ENCODE results near the gene AFP. TPM values are rescaled to one million over a fixed set of nuclear protein-coding genes. Genes with fewer than 3 reads are reported as not detected.

The AFP gene
- total RNA-seq, 2 experiments from 2014 or later = not detected

DNA sequence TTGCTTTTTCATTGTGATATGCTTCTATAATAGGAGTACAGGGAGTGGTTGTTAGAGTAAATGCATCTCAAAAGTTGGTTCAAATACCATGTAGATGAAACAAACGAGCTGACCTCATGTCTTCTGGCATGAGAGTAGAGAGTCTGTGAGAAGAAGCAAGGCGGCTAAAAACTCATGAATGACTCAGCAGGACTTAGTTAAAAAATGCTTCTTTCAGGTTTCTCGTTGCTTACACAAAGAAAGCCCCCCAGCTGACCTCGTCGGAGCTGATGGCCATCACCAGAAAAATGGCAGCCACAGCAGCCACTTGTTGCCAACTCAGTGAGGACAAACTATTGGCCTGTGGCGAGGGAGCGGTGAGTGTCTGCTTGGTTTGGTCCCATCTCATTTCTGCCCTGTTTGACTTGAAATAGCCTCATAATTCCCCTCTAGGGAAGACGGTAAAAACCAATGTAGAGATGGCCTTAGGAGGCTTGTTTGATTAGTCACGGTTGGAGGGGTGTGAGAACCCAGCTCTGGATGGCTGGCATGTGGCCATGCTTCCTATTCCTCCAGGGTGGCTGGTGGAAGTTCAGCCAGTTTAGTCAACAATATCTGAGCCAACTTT, 14.5 kb downstream of the AFP start:
- Mint-ChIP-seq H3K4me3 (no peak overlapping the region), H3K9me3 (ENCODE audit: low read depth) (no peaks in the 10 kb centered on the region), H3K4me1 (no peaks in the 10 kb centered on the region), H3K27me3 (peaks cover 15% of the 10 kb centered on the region), H3K36me3 (no peaks in the 10 kb centered on the region), H3K27ac (no peak overlapping the region)
- CTCF ChIA-PET = no interaction called here
- no peak for DNase-seq
- ATAC-seq = no peak

DNA sequence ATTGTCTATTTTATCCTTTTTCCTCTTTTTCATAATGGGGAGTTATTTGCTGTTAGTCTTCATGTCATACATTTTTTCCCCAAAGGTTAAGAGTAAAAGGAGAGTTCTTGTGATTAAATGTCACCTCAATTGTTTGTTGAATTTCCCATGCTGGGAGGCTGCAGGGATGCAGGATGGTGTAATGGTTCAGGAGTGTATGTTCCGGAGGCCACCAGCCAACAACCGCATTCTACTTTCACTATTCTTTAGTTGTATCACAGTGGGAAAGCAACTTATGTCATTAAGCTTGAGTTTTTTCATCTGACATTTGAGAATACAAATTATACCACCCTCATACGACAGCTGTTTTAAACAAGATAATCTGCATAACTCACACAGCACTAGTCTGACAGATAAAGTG, 15.4 kb downstream of the AFP start:
- Mint-ChIP-seq H3K4me1 (no peaks in the 10 kb centered on the region), H3K27ac (no peak overlapping the region), H3K4me3 (no peak overlapping the region), H3K36me3 (no peaks in the 10 kb centered on the region), H3K9me3 (ENCODE audit: low read depth) (no peaks in the 10 kb centered on the region), H3K27me3 (peaks cover 14% of the 10 kb centered on the region)
- DNase-seq (no peak), ATAC-seq (no peak)
- CTCF ChIA-PET = no interaction called here

DNA sequence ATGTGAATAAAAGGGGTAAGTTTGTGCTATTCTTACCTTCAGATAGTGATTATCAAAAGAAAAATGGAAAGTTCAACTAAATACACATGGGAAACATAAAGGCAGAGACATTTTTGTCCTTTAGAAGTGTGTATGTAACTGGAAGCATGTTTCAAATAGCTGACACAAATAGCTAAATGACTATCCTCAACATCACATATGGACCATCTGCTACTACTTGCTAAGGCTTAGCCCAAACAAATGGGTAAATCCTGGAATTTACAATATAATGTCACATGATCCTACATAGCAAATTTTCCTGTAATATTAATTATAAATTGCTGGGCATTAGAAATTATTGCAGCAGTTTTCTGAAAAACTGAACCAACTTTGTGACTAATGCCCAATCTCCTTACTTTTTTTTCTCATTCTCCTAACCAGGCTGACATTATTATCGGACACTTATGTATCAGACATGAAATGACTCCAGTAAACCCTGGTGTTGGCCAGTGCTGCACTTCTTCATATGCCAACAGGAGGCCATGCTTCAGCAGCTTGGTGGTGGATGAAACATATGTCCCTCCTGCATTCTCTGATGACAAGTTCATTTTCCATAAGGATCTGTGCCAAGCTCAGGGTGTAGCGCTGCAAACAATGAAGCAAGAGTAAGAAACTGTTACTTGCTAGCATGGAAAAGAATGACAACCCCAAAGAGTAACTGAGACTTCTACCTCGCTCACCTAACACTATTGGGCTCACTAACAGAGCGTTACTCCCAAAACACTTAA, 16.1 kb downstream of the AFP start:
- H3K27ac Mint-ChIP-seq = no peak overlapping the region
- no peak overlapping the region for H3K4me3 Mint-ChIP-seq
- H3K36me3 Mint-ChIP-seq = no peaks in the 10 kb centered on the region
- CTCF ChIA-PET = no interaction called here
- no peaks in the 10 kb centered on the region for H3K9me3 Mint-ChIP-seq (ENCODE audit: low read depth)
- no peaks in the 10 kb centered on the region for H3K4me1 Mint-ChIP-seq
- DNase-seq (no peak), ATAC-seq (no peak)
- H3K27me3 Mint-ChIP-seq = peaks cover 12% of the 10 kb centered on the region

DNA sequence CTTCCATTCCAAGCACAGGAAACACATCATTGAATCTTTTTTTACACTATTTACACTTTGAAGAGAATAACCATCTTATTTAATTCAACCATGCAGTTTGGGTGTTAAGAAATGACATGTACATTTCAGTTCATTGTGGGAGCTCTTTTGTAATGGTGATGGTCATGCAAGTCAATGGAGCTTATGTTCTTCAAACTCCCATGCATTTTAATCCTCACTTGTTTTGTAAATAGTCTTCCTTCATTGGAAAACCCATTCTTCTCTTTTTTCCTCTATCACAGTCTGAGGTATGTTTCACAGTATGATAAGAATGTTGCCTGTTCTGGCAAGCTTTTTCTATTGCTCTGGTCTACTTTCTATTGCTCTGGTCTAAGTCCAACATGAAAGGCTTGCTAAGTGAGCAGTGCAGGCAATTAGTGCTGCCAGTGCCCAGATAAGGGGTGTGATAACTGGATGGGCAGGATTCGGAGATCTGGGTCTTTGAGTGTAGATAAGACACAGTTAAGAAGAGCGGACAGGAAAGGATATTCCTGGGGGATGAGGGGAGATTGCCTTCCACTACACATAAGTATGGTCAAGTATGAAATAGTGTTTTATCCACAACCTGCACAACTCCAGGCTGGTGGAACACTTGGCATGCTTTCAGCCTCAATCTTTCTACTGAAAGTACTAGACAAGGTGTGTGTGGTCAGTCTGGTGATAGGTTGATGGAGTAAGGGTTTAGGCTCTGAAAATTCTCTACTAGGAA, 17.1 kb downstream of the AFP start:
- Mint-ChIP-seq H3K9me3 (ENCODE audit: low read depth) (no peaks in the 10 kb centered on the region), H3K36me3 (no peaks in the 10 kb centered on the region), H3K4me1 (no peaks in the 10 kb centered on the region), H3K4me3 (no peak overlapping the region), H3K27ac (no peak overlapping the region), H3K27me3 (peaks cover 6% of the 10 kb centered on the region)
- DNase-seq (no peak), ATAC-seq (no peak)
- CTCF ChIA-PET = no interaction called here

DNA sequence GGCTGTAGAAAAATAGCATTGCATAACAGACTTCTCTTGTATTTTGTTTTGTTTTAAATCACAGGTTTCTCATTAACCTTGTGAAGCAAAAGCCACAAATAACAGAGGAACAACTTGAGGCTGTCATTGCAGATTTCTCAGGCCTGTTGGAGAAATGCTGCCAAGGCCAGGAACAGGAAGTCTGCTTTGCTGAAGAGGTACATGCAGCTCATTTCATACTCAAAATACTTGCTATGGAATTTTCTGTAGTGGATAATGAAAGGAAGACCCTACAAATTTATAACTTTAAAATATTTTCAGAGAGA, 17.6 kb downstream of the AFP start:
- H3K27ac Mint-ChIP-seq = no peak overlapping the region
- CTCF ChIA-PET = no interaction called here
- H3K4me1 Mint-ChIP-seq = no peaks in the 10 kb centered on the region
- DNase-seq (no peak), ATAC-seq (no peak)
- no peaks in the 10 kb centered on the region for H3K9me3 Mint-ChIP-seq (ENCODE audit: low read depth)
- H3K27me3 Mint-ChIP-seq = peaks cover 6% of the 10 kb centered on the region
- no peak overlapping the region for H3K4me3 Mint-ChIP-seq
- H3K36me3 Mint-ChIP-seq = no peaks in the 10 kb centered on the region

DNA sequence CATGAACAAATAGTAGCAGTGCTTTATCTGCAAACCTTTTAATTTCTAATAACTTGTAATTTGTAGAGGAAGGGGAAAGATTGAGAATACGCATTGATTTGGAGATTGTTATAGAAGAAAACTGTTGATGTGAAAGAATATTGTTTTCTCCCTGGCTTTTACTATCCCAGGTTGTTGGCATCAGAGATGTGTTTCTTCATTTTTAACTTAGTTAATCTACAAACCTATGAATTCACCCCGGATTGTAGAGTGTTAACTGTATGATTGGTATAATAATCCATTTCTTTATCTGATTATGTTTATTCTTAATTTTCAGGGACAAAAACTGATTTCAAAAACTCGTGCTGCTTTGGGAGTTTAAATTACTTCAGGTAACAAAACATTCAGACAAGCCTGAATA, 18.9 kb downstream of the AFP start:
- no peak for DNase-seq

DNA sequence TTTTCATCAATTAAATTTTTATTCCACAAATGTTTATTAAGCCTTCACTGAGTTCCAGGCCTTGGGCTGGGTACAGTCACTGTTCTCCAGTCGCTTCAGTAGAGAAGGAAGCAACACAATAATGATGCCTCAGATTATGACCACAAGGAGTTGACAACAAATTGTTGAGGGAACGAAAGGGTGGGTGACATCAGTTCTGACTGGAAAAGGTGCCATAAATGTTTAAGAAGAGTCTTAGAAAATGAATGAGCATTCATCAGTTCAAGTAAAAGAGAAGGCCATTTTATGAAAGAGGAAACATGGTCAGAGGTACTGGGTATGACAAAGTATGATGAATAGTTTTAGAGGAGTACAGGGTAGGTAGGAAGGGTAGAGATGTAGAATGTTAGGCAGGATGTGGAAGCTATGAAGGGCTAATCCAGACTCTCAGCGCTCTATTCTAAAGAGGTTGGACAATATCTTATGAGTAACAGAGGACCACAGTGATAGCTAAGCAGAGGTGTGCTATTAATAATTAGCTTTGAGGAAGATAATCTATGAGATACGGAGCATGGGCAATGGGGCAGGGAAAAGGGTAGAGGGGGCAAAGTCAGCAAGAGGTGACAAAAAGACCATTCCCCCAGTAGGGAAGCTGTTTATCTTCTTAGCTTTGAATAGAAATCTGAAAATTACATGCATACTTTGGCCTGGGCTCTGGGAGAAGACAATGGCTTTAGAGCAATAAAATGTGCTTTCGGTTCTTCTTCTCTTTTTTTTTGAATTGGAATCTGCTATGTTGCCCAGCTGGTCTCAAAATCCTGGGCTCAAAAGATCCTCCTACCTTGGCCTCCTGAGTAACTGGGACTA, 20.4 kb downstream of the AFP start:
- Mint-ChIP-seq H3K4me1 (no peaks in the 10 kb centered on the region), H3K36me3 (no peaks in the 10 kb centered on the region), H3K27me3 (peaks cover 3% of the 10 kb centered on the region), H3K9me3 (ENCODE audit: low read depth) (no peaks in the 10 kb centered on the region), H3K4me3 (no peak overlapping the region), H3K27ac (no peak overlapping the region)
- DNase-seq (no peak), ATAC-seq (no peak)
- CTCF ChIA-PET = no interaction called here

More for the DNA sequence above, 18.9 kb downstream of the AFP start:
- Mint-ChIP-seq H3K27ac (no peak overlapping the region), H3K4me3 (no peak overlapping the region), H3K9me3 (ENCODE audit: low read depth) (no peaks in the 10 kb centered on the region), H3K27me3 (peaks cover 6% of the 10 kb centered on the region), H3K36me3 (no peaks in the 10 kb centered on the region), H3K4me1 (no peaks in the 10 kb centered on the region)
- CTCF ChIA-PET = no interaction called here
- no peak for ATAC-seq

DNA sequence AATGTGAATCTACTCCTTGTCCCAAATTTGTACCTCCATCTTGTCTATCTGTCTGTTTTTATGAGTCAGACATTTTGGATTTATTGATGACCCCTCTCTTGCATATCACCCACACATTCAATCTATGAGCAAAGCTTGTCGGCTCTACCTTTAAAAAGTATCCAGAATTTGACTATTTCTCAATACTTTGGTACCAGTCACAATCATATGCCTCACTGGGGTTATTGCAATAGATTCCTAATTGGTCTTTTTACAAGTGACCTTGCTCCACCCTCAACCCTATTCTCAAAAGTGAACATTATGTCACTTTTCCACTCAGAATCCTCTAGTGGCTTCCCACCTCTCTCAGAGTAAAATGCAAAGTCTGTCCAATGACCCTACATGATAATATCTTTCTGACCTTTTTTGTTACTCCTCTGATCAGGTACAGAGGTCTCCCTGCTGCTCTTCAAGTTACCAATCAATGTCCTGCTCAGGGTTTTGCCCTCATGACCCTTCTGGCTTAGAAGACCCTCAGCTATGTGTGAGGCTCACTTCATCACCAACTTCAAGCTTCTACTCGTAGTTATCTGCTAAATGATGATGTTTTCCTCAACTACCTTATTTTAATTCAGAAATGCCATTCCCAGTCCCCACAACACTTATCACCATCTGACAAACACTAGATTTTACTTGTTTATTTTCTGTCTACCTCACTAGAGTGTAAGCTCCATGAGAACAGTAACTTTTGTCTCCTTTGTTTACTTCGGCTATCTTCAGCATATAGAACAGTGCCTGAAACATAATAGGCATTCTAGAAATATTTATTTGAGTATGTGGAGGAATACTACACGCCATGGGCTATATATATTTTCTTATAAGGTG, 22.4 kb downstream of the AFP start:
- CTCF ChIA-PET = no interaction called here
- H3K9me3 Mint-ChIP-seq (ENCODE audit: low read depth) = no peaks in the 10 kb centered on the region
- no peaks in the 10 kb centered on the region for H3K4me1 Mint-ChIP-seq
- no peak overlapping the region for H3K27ac Mint-ChIP-seq
- DNase-seq (no peak), ATAC-seq (no peak)
- H3K4me3 Mint-ChIP-seq = no peak overlapping the region
- no peaks in the 10 kb centered on the region for H3K36me3 Mint-ChIP-seq
- no peaks in the 10 kb centered on the region for H3K27me3 Mint-ChIP-seq

DNA sequence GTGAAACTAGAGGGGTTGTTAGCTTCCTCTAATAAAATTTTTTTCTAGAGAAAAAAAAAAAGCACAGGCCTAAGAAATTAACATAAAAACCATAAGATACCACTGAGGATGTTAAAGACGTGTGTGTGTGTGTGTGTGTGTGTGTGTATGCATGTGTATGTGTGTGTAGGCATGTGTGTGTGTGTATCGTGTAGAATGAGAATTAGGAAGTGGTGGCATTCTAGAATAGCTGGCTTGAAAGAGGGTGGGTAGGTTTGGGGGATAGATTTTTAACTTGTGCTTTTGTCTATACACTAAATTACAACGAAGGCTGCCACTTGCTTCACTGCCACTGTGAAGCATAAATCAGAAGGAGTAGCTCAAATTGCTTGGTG, 23.0 kb downstream of the AFP start:
- ATAC-seq (no peak), DNase-seq (no peak)
- Mint-ChIP-seq H3K4me3 (no peak overlapping the region), H3K4me1 (no peaks in the 10 kb centered on the region), H3K27ac (no peak overlapping the region), H3K27me3 (no peaks in the 10 kb centered on the region), H3K36me3 (no peaks in the 10 kb centered on the region), H3K9me3 (ENCODE audit: low read depth) (no peaks in the 10 kb centered on the region)
- CTCF ChIA-PET = no interaction called here

DNA sequence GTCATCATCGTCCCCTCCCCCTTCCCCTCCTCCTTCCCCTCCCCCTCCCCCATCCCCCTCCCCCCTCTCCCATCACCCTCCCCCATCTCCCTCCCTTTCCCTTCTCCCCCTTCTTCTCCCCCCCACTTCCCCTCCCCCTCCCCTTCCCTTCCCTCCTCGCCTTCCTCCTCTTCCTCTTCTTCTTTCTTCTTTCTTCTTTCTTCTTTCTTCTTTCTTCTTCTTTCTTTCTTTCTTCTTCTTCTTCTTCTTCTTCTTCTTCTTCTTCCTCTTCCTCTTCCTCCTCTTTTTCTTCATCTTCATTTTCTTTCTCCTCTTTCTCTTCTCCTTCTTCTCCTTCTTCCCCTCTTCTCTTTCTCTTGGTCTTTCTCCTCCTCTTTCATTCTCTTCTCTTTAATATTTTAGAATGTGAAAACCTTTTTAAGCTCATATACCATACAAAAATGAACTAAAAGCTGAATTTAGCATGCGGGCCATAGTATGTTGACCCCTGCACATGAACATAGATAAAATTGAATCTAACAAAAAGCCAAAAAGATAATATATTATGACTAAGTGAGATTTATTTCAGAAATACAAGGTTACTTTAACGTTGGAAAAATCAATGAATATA, 25.0 kb downstream of the AFP start:
- CTCF ChIA-PET = no interaction called here
- no peak overlapping the region for H3K4me3 Mint-ChIP-seq
- no peaks in the 10 kb centered on the region for H3K9me3 Mint-ChIP-seq (ENCODE audit: low read depth)
- no peaks in the 10 kb centered on the region for H3K27me3 Mint-ChIP-seq
- no peak for DNase-seq
- no peaks in the 10 kb centered on the region for H3K4me1 Mint-ChIP-seq
- no peak overlapping the region for H3K27ac Mint-ChIP-seq
- no peak for ATAC-seq
- H3K36me3 Mint-ChIP-seq = no peaks in the 10 kb centered on the region

DNA sequence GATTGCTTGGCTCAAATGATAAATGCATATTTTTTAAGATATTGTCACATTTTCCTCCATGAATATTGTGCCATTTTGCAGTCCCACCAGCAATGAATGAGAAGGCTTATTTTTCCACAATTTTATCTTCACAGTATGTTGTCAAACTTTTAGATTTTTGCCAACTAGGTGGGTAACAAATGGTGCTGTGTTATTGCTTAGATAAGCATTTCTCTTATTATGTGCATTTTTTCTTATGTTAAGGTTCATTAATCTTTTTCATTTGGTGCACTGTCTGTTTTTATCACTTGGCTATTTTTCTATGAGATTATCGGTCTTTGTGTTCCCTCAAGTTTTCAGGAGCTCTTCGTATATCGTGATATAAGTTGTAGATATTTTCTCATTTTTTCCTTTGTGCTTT, 32.1 kb downstream of the AFP start:
- ATAC-seq = no peak
- H3K27me3 Mint-ChIP-seq = no peaks in the 10 kb centered on the region
- H3K27ac Mint-ChIP-seq = no peak overlapping the region
- H3K36me3 Mint-ChIP-seq = no peaks in the 10 kb centered on the region
- H3K4me3 Mint-ChIP-seq = no peak overlapping the region
- no peaks in the 10 kb centered on the region for H3K4me1 Mint-ChIP-seq
- CTCF ChIA-PET = no interaction called here
- DNase-seq = no peak
- H3K9me3 Mint-ChIP-seq (ENCODE audit: low read depth) = no peaks in the 10 kb centered on the region

DNA sequence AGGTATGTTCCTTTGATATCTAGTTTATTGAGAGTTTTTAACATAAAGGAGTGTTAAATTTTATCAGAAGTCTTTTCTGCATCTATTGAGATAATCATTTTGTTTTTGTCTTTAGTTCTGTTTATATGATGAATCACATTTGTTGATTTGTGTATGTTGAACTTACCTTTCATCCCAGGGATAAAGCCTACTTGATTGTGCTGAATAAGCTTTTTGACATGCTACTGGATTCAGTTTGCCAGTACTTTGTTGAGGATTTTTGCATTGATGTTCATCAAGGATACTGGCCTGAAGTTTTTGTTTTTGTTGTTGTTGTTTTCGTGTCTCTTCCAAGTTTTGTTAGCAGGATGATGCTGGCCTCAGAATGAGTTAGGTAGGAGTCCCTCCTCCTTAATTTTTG, 34.7 kb downstream of the AFP start:
- Mint-ChIP-seq H3K27me3 (no peaks in the 10 kb centered on the region), H3K4me3 (no peak overlapping the region), H3K27ac (no peak overlapping the region), H3K4me1 (no peaks in the 10 kb centered on the region), H3K9me3 (ENCODE audit: low read depth) (peaks cover 4% of the 10 kb centered on the region), H3K36me3 (no peaks in the 10 kb centered on the region)
- CTCF ChIA-PET = no interaction called here
- ATAC-seq (no peak), DNase-seq (no peak)

DNA sequence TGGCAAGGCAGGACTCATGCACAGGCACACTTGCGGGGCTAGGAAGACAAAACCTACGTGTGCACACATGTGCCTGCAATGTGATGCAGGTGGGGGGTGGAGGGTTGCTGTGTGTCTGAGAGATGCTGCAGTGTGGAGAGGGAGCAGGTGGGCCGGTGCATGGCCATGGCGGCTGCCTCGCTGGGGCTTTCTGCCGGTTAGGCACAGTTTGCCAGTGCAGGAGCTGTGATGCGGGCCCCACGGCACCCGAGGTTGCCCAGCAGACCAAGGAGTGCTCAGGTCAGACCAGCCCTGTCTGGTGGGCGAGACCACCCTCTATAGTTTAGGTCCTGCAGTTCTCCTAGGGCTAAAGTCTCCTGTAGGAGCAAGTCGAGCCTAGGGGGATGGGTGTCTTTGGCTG, 41.2 kb downstream of the AFP start:
- Mint-ChIP-seq H3K27ac (no peak overlapping the region), H3K9me3 (ENCODE audit: low read depth) (peaks cover 6% of the 10 kb centered on the region), H3K4me3 (no peak overlapping the region), H3K27me3 (no peaks in the 10 kb centered on the region), H3K36me3 (no peaks in the 10 kb centered on the region), H3K4me1 (no peaks in the 10 kb centered on the region)
- DNase-seq (no peak), ATAC-seq (no peak)
- CTCF ChIA-PET = no interaction called here

Data from activated CD8-positive, alpha-beta memory T cell treated with anti-CD3 and anti-CD28 coated beads, Interleukin-2, amount 10 ng/mL, durations not matched to agents 7 days and 5 days (primary cell).